Measurements from ENCODE around the gene P2RY2.

The P2RY2 gene

DNA sequence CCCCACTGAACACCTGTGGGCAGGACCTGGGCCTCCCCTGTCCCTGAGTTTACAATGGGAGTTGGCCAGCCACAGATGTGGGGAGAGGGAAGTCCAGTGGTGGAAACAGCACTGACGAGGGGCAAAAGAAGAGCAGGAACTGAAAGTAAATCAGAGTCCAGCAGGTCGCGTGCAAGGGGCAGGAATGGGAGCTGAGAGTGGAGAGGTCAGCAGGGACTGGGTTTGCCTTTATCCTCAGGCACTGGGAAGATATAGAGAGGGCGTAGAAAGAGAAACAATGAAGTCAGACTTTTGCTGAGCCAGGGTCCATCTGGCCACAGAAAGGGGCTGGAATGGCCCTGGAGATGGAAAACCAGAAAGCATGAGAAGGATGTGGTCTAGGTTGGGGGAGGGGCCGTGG lies 62.5 kb downstream of the P2RY2 start:
- no peak overlapping the region for H3K4me3 ChIP-seq (ENCODE audit: low read depth, low read length)
- TF ChIP-seq, protein P1, sequence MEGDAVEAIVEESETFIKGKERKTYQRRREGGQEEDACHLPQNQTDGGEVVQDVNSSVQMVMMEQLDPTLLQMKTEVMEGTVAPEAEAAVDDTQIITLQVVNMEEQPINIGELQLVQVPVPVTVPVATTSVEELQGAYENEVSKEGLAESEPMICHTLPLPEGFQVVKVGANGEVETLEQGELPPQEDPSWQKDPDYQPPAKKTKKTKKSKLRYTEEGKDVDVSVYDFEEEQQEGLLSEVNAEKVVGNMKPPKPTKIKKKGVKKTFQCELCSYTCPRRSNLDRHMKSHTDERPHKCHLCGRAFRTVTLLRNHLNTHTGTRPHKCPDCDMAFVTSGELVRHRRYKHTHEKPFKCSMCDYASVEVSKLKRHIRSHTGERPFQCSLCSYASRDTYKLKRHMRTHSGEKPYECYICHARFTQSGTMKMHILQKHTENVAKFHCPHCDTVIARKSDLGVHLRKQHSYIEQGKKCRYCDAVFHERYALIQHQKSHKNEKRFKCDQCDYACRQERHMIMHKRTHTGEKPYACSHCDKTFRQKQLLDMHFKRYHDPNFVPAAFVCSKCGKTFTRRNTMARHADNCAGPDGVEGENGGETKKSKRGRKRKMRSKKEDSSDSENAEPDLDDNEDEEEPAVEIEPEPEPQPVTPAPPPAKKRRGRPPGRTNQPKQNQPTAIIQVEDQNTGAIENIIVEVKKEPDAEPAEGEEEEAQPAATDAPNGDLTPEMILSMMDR (IDR thresholded peaks at IDR 0.05; ENCODE audit: low read depth, low read length) = no peak

DNA sequence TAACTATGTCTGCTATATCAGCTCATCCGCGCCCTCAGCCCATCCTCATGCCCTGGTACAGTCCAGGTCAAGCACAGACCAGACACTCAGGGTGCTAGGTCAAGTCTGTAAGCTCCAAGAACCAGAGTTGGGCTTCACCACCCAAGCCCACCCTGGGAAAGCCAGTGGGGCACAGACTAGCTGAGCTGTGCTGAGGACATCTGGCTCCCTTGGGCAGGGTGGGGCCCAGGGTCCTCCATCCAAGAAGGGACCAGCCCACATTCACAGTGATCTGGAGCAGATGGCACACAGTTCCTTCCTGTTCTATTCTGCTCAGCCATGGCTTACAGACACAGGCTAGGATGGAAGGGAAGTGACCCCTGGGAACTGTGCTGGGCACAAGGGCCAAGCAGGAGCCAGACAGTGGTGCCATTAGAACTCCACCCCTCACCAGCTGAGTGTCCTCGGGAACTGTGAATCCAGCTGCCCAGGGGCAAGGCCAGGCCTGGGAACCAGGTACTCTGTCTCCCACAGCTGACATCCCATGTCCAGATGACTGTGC lies 63.2 kb downstream of the P2RY2 start:
- no peak overlapping the region for H3K4me3 ChIP-seq (ENCODE audit: low read depth, low read length)
- TF ChIP-seq, protein P1 (IDR thresholded peaks at IDR 0.05; ENCODE audit: low read depth, low read length) = no peak

DNA sequence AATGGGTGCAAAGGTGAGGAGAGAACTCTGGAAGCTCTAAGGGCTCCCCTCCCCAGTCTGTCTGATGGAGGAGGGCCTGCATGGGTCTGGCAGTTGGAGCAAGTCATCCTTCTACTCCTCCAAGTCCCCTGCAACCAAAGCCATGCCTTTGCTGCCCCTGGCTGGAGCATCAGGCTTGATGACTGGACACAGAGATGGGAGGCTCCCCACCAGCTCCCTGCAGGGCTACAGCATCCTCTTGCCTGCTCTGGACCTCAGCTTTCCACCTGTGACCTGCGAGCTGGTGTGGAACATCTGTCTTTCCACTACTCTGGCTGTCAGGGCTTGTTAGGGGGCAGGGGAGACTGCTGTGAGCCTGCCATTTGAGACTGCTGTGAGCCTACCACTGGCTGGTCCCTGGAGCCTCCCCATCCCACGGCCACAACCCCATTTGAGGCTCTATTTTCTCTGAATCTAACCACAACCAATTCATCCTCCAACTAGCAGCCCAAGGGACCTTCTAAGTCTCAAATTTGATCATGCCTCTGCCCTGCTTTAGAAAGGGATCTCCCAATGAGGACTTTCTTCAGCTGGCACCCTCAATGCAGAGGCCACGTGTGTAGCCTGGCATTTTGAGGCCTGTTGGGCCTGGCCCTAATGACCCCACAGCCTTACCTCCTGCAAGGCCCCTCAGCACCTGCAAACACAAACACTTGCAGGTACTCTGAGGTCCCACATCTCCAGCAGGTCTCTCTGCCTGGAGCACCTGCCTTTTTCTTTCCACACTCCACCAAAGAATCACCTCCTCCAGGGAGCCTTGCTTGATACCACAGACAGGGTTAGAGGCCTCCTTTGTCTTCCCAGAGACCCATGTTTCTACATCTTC lies 63.9 kb downstream of the P2RY2 start:
- no peak overlapping the region for H3K4me3 ChIP-seq (ENCODE audit: low read depth, low read length)
- TF ChIP-seq, protein P1 (IDR thresholded peaks at IDR 0.05; ENCODE audit: low read depth, low read length) = no peak

DNA sequence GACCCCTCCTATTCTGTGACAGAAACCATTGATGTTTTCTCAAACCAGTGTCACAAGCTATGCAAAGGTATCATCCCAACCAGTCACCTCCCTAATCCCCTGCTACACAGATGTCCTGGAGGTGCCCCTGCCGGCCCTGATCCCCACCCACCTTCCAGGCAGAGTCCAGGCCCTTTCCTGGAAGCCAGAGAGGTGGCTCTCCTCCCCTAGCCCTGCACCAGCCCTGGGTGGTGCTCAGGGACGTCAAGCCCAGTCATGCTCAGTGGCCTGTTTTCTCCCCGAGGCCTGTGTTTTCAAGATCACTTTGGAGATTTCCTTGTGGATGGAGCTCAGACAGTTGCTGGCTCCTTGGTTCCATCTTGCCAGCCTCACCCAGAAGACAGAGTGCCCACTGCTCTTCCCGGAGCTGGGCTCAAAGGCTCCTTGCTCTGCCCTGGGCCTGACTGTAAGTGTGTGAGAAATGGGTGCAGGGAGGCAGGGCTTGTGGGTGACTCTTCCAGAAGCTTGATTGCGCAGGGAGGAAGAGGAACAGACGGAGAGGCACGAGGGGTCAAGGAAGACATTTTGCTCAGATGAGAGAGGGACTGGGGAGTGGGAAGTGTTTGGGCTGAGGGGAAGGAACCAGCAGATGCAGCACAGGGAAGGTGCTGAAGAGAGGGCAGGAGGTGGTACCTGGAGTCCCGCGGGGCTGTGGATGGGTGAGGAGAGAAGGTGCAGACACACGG lies 65.4 kb downstream of the P2RY2 start:
- TF ChIP-seq, protein P1 (IDR thresholded peaks at IDR 0.05; ENCODE audit: low read depth, low read length) = no peak
- H3K4me3 ChIP-seq (ENCODE audit: low read depth, low read length) = no peak overlapping the region

- TF ChIP-seq, protein P1 (IDR thresholded peaks at IDR 0.05; ENCODE audit: low read depth, low read length) = no peak
- no peak overlapping the region for H3K4me3 ChIP-seq (ENCODE audit: low read depth, low read length)
These were observed 66.0 kb downstream of the P2RY2 start for GRCh38 chr11:73284106-73284505.

GRCh38 chr11:73285721-73286120 lies 67.6 kb downstream of the P2RY2 start:
- TF ChIP-seq, protein P1 (IDR thresholded peaks at IDR 0.05; ENCODE audit: low read depth, low read length) = no peak

More at GRCh38 chr11:73285721-73286120, 67.6 kb downstream of the P2RY2 start:
- H3K4me3 ChIP-seq (ENCODE audit: low read depth, low read length) = no peak overlapping the region
